Left ventricle myocardium inferior (tissue), 1 donor: ENCODE measurements around the gene DEDD. TPM values are rescaled to one million over a fixed set of nuclear protein-coding genes. Genes with fewer than 3 reads are reported as not detected.

ENCODE experiments used
- DNase-seq: peaks from one replicate; pipeline ENCODE4 v3.0.0-alpha.2; 2020
- H3K27ac ChIP-seq: fragments of 200-600 bp; replicated peaks from 2 replicates; pipeline ENCODE4 v1.8.0; 2021
- H3K27me3 ChIP-seq: fragments of 200-600 bp; 2 replicates; pipeline ENCODE4 v1.8.0; 2021; ENCODE audit warnings: low read depth
- H3K36me3 ChIP-seq: fragments of 200-600 bp; 2 replicates; pipeline ENCODE4 v1.8.0; 2021
- H3K4me1 ChIP-seq: fragments of 200-600 bp; 2 replicates; pipeline ENCODE4 v1.8.0; 2021
- H3K4me3 ChIP-seq: fragments of 200-600 bp; 2 replicates; pipeline ENCODE4 v1.8.0; 2021; ENCODE audit warnings: mild to moderate bottlenecking, moderate library complexity
- H3K9me3 ChIP-seq: fragments of 200-600 bp; replicated peaks from 2 replicates; pipeline ENCODE4 v1.8.0; 2021
- intact Hi-C: fragments of 100-400 bp; cut with micrococcal nuclease; formaldehyde crosslinking; loops from one replicate; pipeline ENCODE4 v1.11.0; 2022
- total RNA-seq: library from RNA; stranded (reverse); fragmentation: NEBNext Ultra II Directional; extraction: Animal tissue kit (Norgen Biotek cat#: 25700); gene quantifications from one replicate; pipeline ENCODE4 v1.2.1, GENCODE V29; 2021
- TF ChIP-seq, protein P1 (sequence below): fragments of 200-600 bp; IDR thresholded peaks from 2 replicates; pipeline ENCODE4 v1.8.0; 2021; ENCODE audit warnings: antibody characterized with exemption, mild to moderate bottlenecking, borderline replicate concordance
- donor health status: DM: no; HTN: yes; CAD: no; lungs with severe emphysema.

DEDD gene
- total RNA-seq, 1 donor from 2014 or later, result 25.2 TPM

DNA sequence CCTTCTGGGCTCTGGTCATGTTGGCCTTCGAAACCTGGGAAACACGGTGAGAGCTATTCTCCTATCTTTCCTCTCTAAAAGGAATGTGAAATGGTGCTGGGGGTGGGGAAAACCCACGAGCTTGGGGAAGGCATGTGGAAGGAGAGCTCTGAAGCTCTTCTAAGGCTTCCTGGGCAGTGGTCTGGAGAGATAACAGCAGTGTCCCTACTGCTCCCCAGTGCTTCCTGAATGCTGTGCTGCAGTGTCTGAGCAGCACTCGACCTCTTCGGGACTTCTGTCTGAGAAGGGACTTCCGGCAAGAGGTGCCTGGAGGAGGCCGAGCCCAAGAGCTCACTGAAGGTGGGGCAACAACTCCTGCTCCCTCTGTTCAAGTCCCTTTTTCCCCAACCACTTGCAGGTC lies 29.6 kb upstream of the DEDD start:
- Histone ChIP-seq H3K9me3 (no peaks in the 10 kb centered on the region), H3K36me3 (peaks cover 40% of the 10 kb centered on the region), H3K27me3 (no peaks in the 10 kb centered on the region), H3K27ac (no peak overlapping the region), H3K4me1 (peaks cover 58% of the 10 kb centered on the region), H3K4me3 (no peak overlapping the region)
- DNase-seq, result no peak
- TF ChIP-seq, protein P1, sequence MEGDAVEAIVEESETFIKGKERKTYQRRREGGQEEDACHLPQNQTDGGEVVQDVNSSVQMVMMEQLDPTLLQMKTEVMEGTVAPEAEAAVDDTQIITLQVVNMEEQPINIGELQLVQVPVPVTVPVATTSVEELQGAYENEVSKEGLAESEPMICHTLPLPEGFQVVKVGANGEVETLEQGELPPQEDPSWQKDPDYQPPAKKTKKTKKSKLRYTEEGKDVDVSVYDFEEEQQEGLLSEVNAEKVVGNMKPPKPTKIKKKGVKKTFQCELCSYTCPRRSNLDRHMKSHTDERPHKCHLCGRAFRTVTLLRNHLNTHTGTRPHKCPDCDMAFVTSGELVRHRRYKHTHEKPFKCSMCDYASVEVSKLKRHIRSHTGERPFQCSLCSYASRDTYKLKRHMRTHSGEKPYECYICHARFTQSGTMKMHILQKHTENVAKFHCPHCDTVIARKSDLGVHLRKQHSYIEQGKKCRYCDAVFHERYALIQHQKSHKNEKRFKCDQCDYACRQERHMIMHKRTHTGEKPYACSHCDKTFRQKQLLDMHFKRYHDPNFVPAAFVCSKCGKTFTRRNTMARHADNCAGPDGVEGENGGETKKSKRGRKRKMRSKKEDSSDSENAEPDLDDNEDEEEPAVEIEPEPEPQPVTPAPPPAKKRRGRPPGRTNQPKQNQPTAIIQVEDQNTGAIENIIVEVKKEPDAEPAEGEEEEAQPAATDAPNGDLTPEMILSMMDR, result no peak
- intact Hi-C loops, result no loop called here

DNA sequence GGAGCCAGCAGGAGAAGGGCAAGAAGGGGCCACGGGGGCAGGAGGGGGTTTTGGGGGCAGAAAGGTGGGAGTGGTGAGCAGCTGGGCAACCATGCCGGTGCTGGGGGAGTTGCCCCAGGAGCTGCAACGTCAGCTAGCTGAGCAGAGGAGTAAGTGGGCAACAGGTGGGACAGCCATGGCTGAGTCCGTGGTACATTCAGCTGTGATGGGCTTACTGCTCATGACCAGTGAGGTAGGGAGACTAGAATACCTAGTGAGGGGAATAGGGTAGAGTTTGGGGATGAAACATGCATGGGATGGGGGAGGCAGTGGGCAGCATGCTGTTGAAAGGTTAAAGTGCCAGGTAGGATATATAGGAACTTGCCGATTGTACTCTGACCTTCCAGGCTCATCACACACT lies 29.2 kb upstream of the DEDD start:
- peaks cover 54% of the 10 kb centered on the region for H3K4me1 ChIP-seq
- DNase-seq, result no peak
- TF ChIP-seq, protein P1, result no peak
- no peak overlapping the region for H3K27ac ChIP-seq
- intact Hi-C loops, result no loop called here
- no peaks in the 10 kb centered on the region for H3K9me3 ChIP-seq
- H3K4me3 ChIP-seq, result no peak overlapping the region
- peaks cover 44% of the 10 kb centered on the region for H3K36me3 ChIP-seq
- no peaks in the 10 kb centered on the region for H3K27me3 ChIP-seq

GRCh38 chr1:161160671-161161145 lies 28.2 kb upstream of the DEDD start:
- no peaks in the 10 kb centered on the region for H3K9me3 ChIP-seq
- H3K27me3 ChIP-seq, result no peaks in the 10 kb centered on the region
- peak overlapping the region; percentile 94 for H3K4me3 ChIP-seq
- H3K27ac ChIP-seq, result no peak overlapping the region
- intact Hi-C loops, result no loop called here
- TF ChIP-seq, protein P1, result no peak
- peaks cover 48% of the 10 kb centered on the region for H3K4me1 ChIP-seq
- peaks cover 46% of the 10 kb centered on the region for H3K36me3 ChIP-seq
- no peak for DNase-seq

DNA sequence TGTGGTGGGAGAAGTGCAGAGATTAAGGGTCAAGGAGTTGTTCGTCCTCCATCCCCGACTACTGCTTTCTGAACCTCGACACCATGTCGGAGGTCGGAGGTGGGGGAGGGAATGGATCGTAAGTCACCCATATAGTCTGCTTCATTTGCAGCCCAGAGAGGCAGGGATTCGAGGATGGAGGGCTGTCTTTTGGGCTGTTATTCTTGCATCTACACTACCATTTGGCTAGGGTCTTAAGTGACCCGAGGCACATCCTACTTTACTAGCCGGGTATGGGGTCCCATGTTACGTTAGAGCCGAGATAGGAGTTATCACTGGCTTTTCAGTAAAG lies 27.4 kb upstream of the DEDD start:
- no peaks in the 10 kb centered on the region for H3K9me3 ChIP-seq
- H3K4me1 ChIP-seq, result peaks cover 45% of the 10 kb centered on the region
- no peaks in the 10 kb centered on the region for H3K27me3 ChIP-seq
- TF ChIP-seq, protein P1, result no peak
- H3K36me3 ChIP-seq, result peaks cover 46% of the 10 kb centered on the region
- H3K27ac ChIP-seq, result peak overlapping the region; percentile 95
- no peak for DNase-seq
- peak overlapping the region; percentile 94 for H3K4me3 ChIP-seq
- intact Hi-C loops, result no loop called here

DNA sequence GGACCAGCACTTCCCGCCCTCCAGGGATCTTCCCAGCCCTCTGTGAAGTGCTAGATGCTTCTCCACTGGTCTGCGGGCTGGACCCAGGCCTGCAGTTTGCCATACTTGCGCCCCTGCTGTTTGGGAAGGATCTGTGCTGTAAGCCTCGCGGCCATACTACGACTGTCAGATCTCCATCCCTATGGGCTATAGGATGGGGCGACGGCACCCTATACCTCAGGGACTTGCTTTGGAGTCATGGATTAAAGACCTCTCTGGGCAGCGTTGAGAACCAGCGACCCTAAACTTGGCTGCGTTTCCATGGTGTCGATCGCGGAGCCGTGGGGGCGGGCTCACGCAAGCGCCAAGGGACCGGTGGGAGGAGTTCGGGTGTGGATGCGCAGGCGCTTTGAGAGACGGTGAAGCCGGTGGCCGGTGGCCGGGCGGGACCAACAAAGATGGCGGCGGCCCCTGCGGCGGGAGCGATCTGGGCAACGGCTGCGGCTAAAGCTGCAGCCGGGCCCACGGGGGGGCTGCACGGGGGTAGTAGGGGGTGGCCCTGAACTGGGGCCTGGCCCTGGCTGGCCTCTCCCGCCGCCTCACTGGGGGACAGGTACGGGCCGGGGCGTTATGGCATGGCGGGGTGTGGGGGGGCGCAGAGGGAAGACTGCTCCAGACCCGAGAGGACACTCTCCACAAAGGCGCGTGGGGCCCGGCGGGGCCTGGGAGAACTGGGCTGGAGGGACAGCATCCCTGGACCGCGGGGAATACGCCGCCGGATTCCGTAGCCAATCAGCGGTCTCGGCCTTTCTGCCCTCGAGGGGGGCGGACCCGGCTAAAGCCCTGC lies 26.8 kb upstream of the DEDD start, which contains the start of gene USP21:
TSS of gene USP21 (plus strand) at position 414 of the 826 bp plus-strand sequence. CDS start 1,141 bp downstream, outside the sequence.
- Histone ChIP-seq H3K27ac (peak within 1 kb of the TSS; percentile 95), H3K36me3 (peaks cover 40% of the 10 kb centered on the region), H3K4me3 (peak within 1 kb of the TSS; percentile 94), H3K27me3 (no peaks in the 10 kb centered on the region), H3K9me3 (no peaks in the 10 kb centered on the region), H3K4me1 (peaks cover 48% of the 10 kb centered on the region)
- peak; percentile 95 for DNase-seq
- TF ChIP-seq, protein P1, result peak; percentile 35
- intact Hi-C loops, result no loop called here
